H9 (cell line): Measurements from ENCODE around the gene SIGLEC9. TPM values are rescaled to one million over a fixed set of nuclear protein-coding genes. Genes with fewer than 3 reads are reported as not detected.

ENCODE experiments used
- DNase-seq: peaks from one replicate; pipeline ENCODE4 v3.0.0-alpha.2; 2017
- H2AFZ ChIP-seq: one replicate; pipeline ENCODE4 v1.6.1; 2013; ENCODE audit warnings: mild to moderate bottlenecking, low read length, control low read depth, moderate library complexity
- H2AK5ac ChIP-seq: 2 replicates; pipeline ENCODE4 v1.6.1; 2013; ENCODE audit warnings: low read length, control low read depth, mixed read lengths; ENCODE audit not compliant: insufficient read length
- H2BK120ac ChIP-seq: one replicate; pipeline ENCODE4 v1.6.1; 2013; ENCODE audit warnings: low read depth, mild to moderate bottlenecking, low read length, control low read depth, inconsistent platforms; ENCODE audit not compliant: poor library complexity, severe bottlenecking
- H2BK12ac ChIP-seq: 2 replicates; pipeline ENCODE4 v1.6.1; 2013; ENCODE audit warnings: low read length, control low read depth, mixed read lengths, low read depth; ENCODE audit not compliant: insufficient read length
- H2BK15ac ChIP-seq: 2 replicates; pipeline ENCODE4 v1.6.1; 2013; ENCODE audit warnings: low read depth, low read length, control low read depth
- H2BK20ac ChIP-seq: one replicate; pipeline ENCODE4 v1.6.1; 2013; ENCODE audit warnings: low read depth, mild to moderate bottlenecking, low read length, control low read depth, inconsistent platforms; ENCODE audit not compliant: poor library complexity, severe bottlenecking
- H2BK5ac ChIP-seq: 2 replicates; pipeline ENCODE4 v1.6.1; 2013; ENCODE audit warnings: low read length, control low read depth, mixed read lengths; ENCODE audit not compliant: insufficient read length
- H3K14ac ChIP-seq: 2 replicates; pipeline ENCODE4 v1.6.1; 2013; ENCODE audit warnings: low read length, control low read depth; ENCODE audit not compliant: insufficient read depth
- H3K18ac ChIP-seq: 2 replicates; pipeline ENCODE4 v1.6.1; 2013; ENCODE audit warnings: low read depth, mild to moderate bottlenecking, mixed read lengths, low read length, control low read depth; ENCODE audit not compliant: insufficient read length
- H3K23ac ChIP-seq: 2 replicates; pipeline ENCODE4 v1.6.1; 2013; ENCODE audit warnings: low read length, control low read depth, mixed read lengths, low read depth; ENCODE audit not compliant: insufficient read length
- H3K23me2 ChIP-seq: 2 replicates; pipeline ENCODE4 v1.6.1; 2013; ENCODE audit warnings: low read depth, mild to moderate bottlenecking, mixed read lengths, low read length, control low read depth; ENCODE audit not compliant: insufficient read length, poor library complexity, severe bottlenecking
- H3K27ac ChIP-seq: 2 replicates; pipeline ENCODE4 v1.5.1; 2013; ENCODE audit warnings: low read length, control low read depth, mixed read lengths, low read depth; ENCODE audit not compliant: insufficient read length
- H3K27me3 ChIP-seq: 2 replicates; pipeline ENCODE4 v1.6.1; 2013; ENCODE audit warnings: low read length, control low read depth, inconsistent platforms; ENCODE audit not compliant: insufficient read depth
- H3K4ac ChIP-seq: 2 replicates; pipeline ENCODE4 v1.6.1; 2013; ENCODE audit warnings: low read depth, mild to moderate bottlenecking, control low read depth, inconsistent platforms, low read length, moderate library complexity
- H3K4me1 ChIP-seq: 2 replicates; pipeline ENCODE4 v1.6.1; 2013; ENCODE audit warnings: low read length, control low read depth, inconsistent platforms; ENCODE audit not compliant: insufficient read depth
- H3K4me2 ChIP-seq: 2 replicates; pipeline ENCODE4 v1.6.1; 2013; ENCODE audit warnings: low read length, control low read depth, mixed read lengths; ENCODE audit not compliant: insufficient read length, insufficient read depth
- H3K56ac ChIP-seq: 2 replicates; pipeline ENCODE4 v1.6.1; 2013; ENCODE audit warnings: low read depth, mild to moderate bottlenecking, mixed read lengths, low read length, control low read depth; ENCODE audit not compliant: insufficient read length
- H3K79me1 ChIP-seq: 2 replicates; pipeline ENCODE4 v1.6.1; 2013; ENCODE audit warnings: low read depth, mild to moderate bottlenecking, moderate library complexity, low read length, control low read depth, inconsistent platforms; ENCODE audit not compliant: insufficient read depth, poor library complexity, severe bottlenecking
- H3K79me2 ChIP-seq: 2 replicates; pipeline ENCODE4 v1.6.1; 2013; ENCODE audit warnings: low read length, control low read depth, inconsistent platforms; ENCODE audit not compliant: insufficient read depth
- H3K9ac ChIP-seq: 2 replicates; pipeline ENCODE4 v1.6.1; 2013; ENCODE audit warnings: low read length, control low read depth, mixed read lengths; ENCODE audit not compliant: insufficient read length; ENCODE audit errors: extremely low read depth
- H3K9me3 ChIP-seq: one replicate; pipeline ENCODE4 v1.6.1; 2013; ENCODE audit warnings: low read depth, low read length, inconsistent platforms; ENCODE audit not compliant: control insufficient read depth
- H3T11ph ChIP-seq: one replicate; pipeline ENCODE4 v1.6.1; 2013; ENCODE audit warnings: mild to moderate bottlenecking, low read length, control low read depth, inconsistent platforms
- H4K20me1 ChIP-seq: one replicate; pipeline ENCODE4 v1.6.1; 2013; ENCODE audit not compliant: control insufficient read depth, insufficient read length, insufficient read depth
- H4K5ac ChIP-seq: 2 replicates; pipeline ENCODE4 v1.6.1; 2013; ENCODE audit warnings: low read depth, mild to moderate bottlenecking, mixed read lengths, low read length, control low read depth; ENCODE audit not compliant: insufficient read length
- H4K8ac ChIP-seq: replicated peaks from 2 replicates; pipeline ENCODE4 v1.6.1; 2013; ENCODE audit warnings: low read length, control low read depth, mixed read lengths, low read depth; ENCODE audit not compliant: insufficient read length
- H4K91ac ChIP-seq: 2 replicates; pipeline ENCODE4 v1.6.1; 2013; ENCODE audit warnings: low read depth, mild to moderate bottlenecking, moderate library complexity, mixed read lengths, low read length, control low read depth; ENCODE audit not compliant: insufficient read length
- H3K27ac Mint-ChIP-seq, 3 experiments: 2 replicates in 2 of 3; 3 replicates in 1 of 3; pipeline ENCODE4 v1.8.0; 2020 to 2021; ENCODE audit warnings: mixed read lengths in 3 of 3, mild to moderate bottlenecking in 1 of 3, moderate library complexity in 1 of 3
- H3K27me3 Mint-ChIP-seq: 2 replicates; pipeline ENCODE4 v1.8.0; 2021; ENCODE audit warnings: low read depth, mild to moderate bottlenecking, moderate library complexity, mixed read lengths
- H3K36me3 Mint-ChIP-seq, 3 experiments: 2 replicates in 2 of 3; 3 replicates in 1 of 3; pipeline ENCODE4 v1.8.0; 2020 to 2021; ENCODE audit warnings: low read depth in 3 of 3, mixed read lengths in 3 of 3; ENCODE audit not compliant: insufficient read depth in 1 of 3
- H3K4me1 Mint-ChIP-seq, 2 experiments: 2 replicates each; pipeline ENCODE4 v1.8.0; 2020; ENCODE audit warnings: mixed read lengths in 2 of 2
- H3K4me3 Mint-ChIP-seq, 2 experiments: 2 replicates in 1 of 2; 3 replicates in 1 of 2; pipeline ENCODE4 v1.8.0; 2020 to 2021; ENCODE audit warnings: mild to moderate bottlenecking in 2 of 2, mixed read lengths in 2 of 2, moderate library complexity in 1 of 2
- H3K9me3 Mint-ChIP-seq, 2 experiments: 2 replicates in 1 of 2; 3 replicates in 1 of 2; pipeline ENCODE4 v1.8.0; 2020; ENCODE audit warnings: mild to moderate bottlenecking in 2 of 2, mixed read lengths in 2 of 2, moderate library complexity in 1 of 2
- CTCF ChIP-seq: fragments of 200-600 bp; sonication (generic); conservative IDR thresholded peaks from 3 replicates; pipeline ENCODE4 v1.8.0; 2021; ENCODE audit warnings: antibody characterized with exemption, mild to moderate bottlenecking
- whole genome bisulfite sequencing: extraction: QIAGEN DNeasy Blood & Tissue Kit; methylation state at CpG from one replicate; pipeline ENCODE4 v1.1.7; 2013; ENCODE audit warnings: missing lambda C conversion rate, low lambda C conversion rate, mixed read lengths; ENCODE audit not compliant: insufficient read length; ENCODE audit errors: extremely low coverage; 5-methylcytosine and 5-hydroxymethylcytosine counted together
- total RNA-seq: library from RNA; stranded (reverse); gene quantifications from 2 replicates; pipeline ENCODE4 v1.2.1, GENCODE V29; 2021

The SIGLEC9 gene
- total RNA-seq, 1 experiment from 2014 or later: not detected

- peaks cover 17 to 25% of the 10 kb centered on the region in 2 experiments for H3K4me1 Mint-ChIP-seq
- no peaks in the 10 kb centered on the region for H3K9me3 Mint-ChIP-seq
- H4K20me1 ChIP-seq: no peaks in the 10 kb centered on the region
- H2BK120ac ChIP-seq: no peak overlapping the region
- H3K18ac ChIP-seq: no peak overlapping the region
- WGBS: no CpG with 5 or more reads among the region's 6 CpGs
- H2BK20ac ChIP-seq: no peak overlapping the region
- no peak overlapping the region for H3K27ac ChIP-seq
- H3K56ac ChIP-seq: no peak overlapping the region
- H3K79me2 ChIP-seq: no peaks in the 10 kb centered on the region
- TF ChIP-seq CTCF: peak; percentile 58; the same call in 2 of the 3 replicates
- no peak overlapping the region; the same call in 1 of the 2 replicates for H3K14ac ChIP-seq
- DNase-seq: no peak
- H3K27me3 ChIP-seq: no peaks in the 10 kb centered on the region
- H3T11ph ChIP-seq: no peak overlapping the region
- no peak overlapping the region for H3K9ac ChIP-seq
- no peaks in the 10 kb centered on the region for H3K9me3 ChIP-seq
- no peaks in the 10 kb centered on the region; the same call in none of the 2 replicates for H3K27me3 Mint-ChIP-seq
- no peaks in the 10 kb centered on the region for H3K4me1 ChIP-seq
- no peak overlapping the region for H3K23ac ChIP-seq
- peaks cover 0 to 11% (median 4%) of the 10 kb centered on the region in 3 experiments; a peak in 3 of 7 replicates for H3K36me3 Mint-ChIP-seq
- no peak overlapping the region for H2BK5ac ChIP-seq
- no peak overlapping the region for H3K4ac ChIP-seq
- no peak overlapping the region for H2BK12ac ChIP-seq
- H4K91ac ChIP-seq: no peak overlapping the region
- no peaks in the 10 kb centered on the region for H3K23me2 ChIP-seq
- H3K4me3 Mint-ChIP-seq: no peak overlapping the region
- H3K27ac Mint-ChIP-seq: no peak overlapping the region; a peak in 1 of 7 replicates
- H3K79me1 ChIP-seq: no peaks in the 10 kb centered on the region
- no peak overlapping the region for H4K5ac ChIP-seq
- H2AK5ac ChIP-seq: no peak overlapping the region
- no peak overlapping the region for H2BK15ac ChIP-seq
- no peak overlapping the region for H2AFZ ChIP-seq
- no peak overlapping the region for H4K8ac ChIP-seq
- no peak overlapping the region for H3K4me2 ChIP-seq
Observed at GRCh38 chr19:51096473-51097165, 28.1 kb upstream of the SIGLEC9 start.
